Neural cell (in vitro differentiated cells): Measurements from ENCODE around the gene COQ9. TPM values are rescaled to one million over a fixed set of nuclear protein-coding genes. Genes with fewer than 3 reads are reported as not detected.

Experiments
- H2AFZ ChIP-seq: fragments of 200-600, 300-800 bp; sonication (generic), shearing (Covaris generic); 2 replicates; pipeline ENCODE4 v1.6.0; 2014; ENCODE audit warnings: low read depth, mild to moderate bottlenecking, antibody characterized with exemption, low read length, moderate library complexity
- H3F3A ChIP-seq: fragments of 200-600 bp; shearing (Covaris generic); 2 replicates; pipeline ENCODE4 v1.6.1; 2016; ENCODE audit warnings: mild to moderate bottlenecking, moderate library complexity, mixed read lengths, antibody characterized with exemption, low read length; ENCODE audit not compliant: insufficient read depth, poor library complexity, severe bottlenecking
- H3K27ac ChIP-seq: fragments of 200-600, 300-800 bp; sonication (generic), shearing (Covaris generic); 2 replicates; pipeline ENCODE4 v1.5.1; 2014; ENCODE audit warnings: mild to moderate bottlenecking, low read length, moderate library complexity
- H3K27me3 ChIP-seq: fragments of 300-800, 200-600 bp; sonication (generic), shearing (Covaris generic); 2 replicates; pipeline ENCODE4 v1.6.0; 2014; ENCODE audit warnings: mild to moderate bottlenecking, low read depth, low read length, moderate library complexity; ENCODE audit not compliant: insufficient read depth
- H3K36me3 ChIP-seq: fragments of 300-800, 200-600 bp; sonication (generic), shearing (Covaris generic); 2 replicates; pipeline ENCODE4 v1.5.1; 2014; ENCODE audit warnings: mild to moderate bottlenecking, antibody characterized with exemption, low read length, moderate library complexity; ENCODE audit not compliant: insufficient read depth
- H3K4me2 ChIP-seq: fragments of 300-800, 200-600 bp; sonication (generic), shearing (Covaris generic); 2 replicates; pipeline ENCODE4 v1.6.0; 2014; ENCODE audit warnings: mild to moderate bottlenecking, low read length
- H3K4me3 ChIP-seq: fragments of 300-800, 200-600 bp; sonication (generic), shearing (Covaris generic); 2 replicates; pipeline ENCODE4 v1.5.1; 2014; ENCODE audit warnings: mild to moderate bottlenecking, low read length, moderate library complexity
- H3K79me2 ChIP-seq: fragments of 200-600 bp; shearing (Covaris generic); replicated peaks from 2 replicates; pipeline ENCODE4 v1.6.0; 2014; ENCODE audit warnings: mild to moderate bottlenecking, low read length, moderate library complexity; ENCODE audit not compliant: insufficient read depth
- H3K9ac ChIP-seq: fragments of 300-800, 200-600 bp; sonication (generic), shearing (Covaris generic); 2 replicates; pipeline ENCODE4 v1.6.1; 2016; ENCODE audit warnings: mild to moderate bottlenecking, low read length, mixed read lengths
- H3K9me2 ChIP-seq: fragments of 200-600 bp; shearing (Covaris generic); 2 replicates; pipeline ENCODE4 v1.6.1; 2016; ENCODE audit warnings: mild to moderate bottlenecking, low read length, mixed read lengths; ENCODE audit not compliant: insufficient read depth
- H3K9me3 ChIP-seq: fragments of 200-600, 300-800 bp; sonication (generic), shearing (Covaris generic); 2 replicates; pipeline ENCODE4 v1.6.1; 2016; ENCODE audit warnings: mild to moderate bottlenecking, mixed run types, low read length, moderate library complexity, mixed read lengths
- H4K20me1 ChIP-seq: fragments of 200-600 bp; shearing (Covaris generic); 2 replicates; pipeline ENCODE4 v1.6.1; 2016; ENCODE audit warnings: mild to moderate bottlenecking, mixed run types; ENCODE audit not compliant: insufficient read depth
- CTCF ChIP-seq: fragments of 450-650 bp; IDR thresholded peaks from 2 replicates; pipeline ENCODE4 v1.5.1; 2014; ENCODE audit warnings: antibody characterized with exemption, mild to moderate bottlenecking, moderate library complexity; ENCODE audit not compliant: poor library complexity, severe bottlenecking
- EP300 ChIP-seq: fragments of 450-650 bp; conservative IDR thresholded peaks from 2 replicates; pipeline ENCODE4 v1.6.1; 2014; ENCODE audit warnings: antibody characterized with exemption, mild to moderate bottlenecking, moderate library complexity; ENCODE audit not compliant: poor library complexity, severe bottlenecking
- EZH2 ChIP-seq: fragments of 200-600, 300-800 bp; shearing (Covaris generic), sonication (generic); IDR thresholded peaks from 2 replicates; pipeline ENCODE4 v1.6.1; 2014; ENCODE audit warnings: antibody characterized with exemption, low read length, borderline replicate concordance, mild to moderate bottlenecking; ENCODE audit not compliant: insufficient read depth, poor library complexity, severe bottlenecking
- MXI1 ChIP-seq: fragments of 450-650 bp; conservative IDR thresholded peaks from 2 replicates; pipeline ENCODE4 v1.6.1; 2014; ENCODE audit warnings: antibody characterized with exemption, mild to moderate bottlenecking; ENCODE audit not compliant: poor library complexity, severe bottlenecking
- POLR2AphosphoS5 ChIP-seq: IDR thresholded peaks from 2 replicates; pipeline ENCODE4 v1.6.1; 2012
- RAD21 ChIP-seq: fragments of 450-650 bp; conservative IDR thresholded peaks from 2 replicates; pipeline ENCODE4 v1.6.1; 2014; ENCODE audit warnings: antibody characterized with exemption, mild to moderate bottlenecking, moderate library complexity
- REST ChIP-seq: IDR thresholded peaks from 2 replicates; pipeline ENCODE4 v1.6.1; 2012; ENCODE audit warnings: borderline replicate concordance
- SMC3 ChIP-seq: fragments of 450-650 bp; conservative IDR thresholded peaks from 2 replicates; pipeline ENCODE4 v1.6.1; 2014; ENCODE audit warnings: antibody characterized with exemption, mild to moderate bottlenecking, moderate library complexity; ENCODE audit not compliant: poor library complexity
- TAF1 ChIP-seq: IDR thresholded peaks from 2 replicates; pipeline ENCODE4 v1.6.1; 2012; ENCODE audit warnings: low read depth
- polyA plus RNA-seq: library from polyadenylated mRNA; depleted of rRNA; stranded (reverse); fragments of >200 nt; gene quantifications from 2 replicates; pipeline ENCODE4 v1.2.3, GENCODE V29; 2014

Gene COQ9
- polyA plus RNA-seq, 1 donor from 2014 or later = 78.7 TPM

- H3K27ac ChIP-seq = no peak overlapping the region
- no peak overlapping the region for H3K4me2 ChIP-seq
- no peaks in the 10 kb centered on the region for H3K79me2 ChIP-seq
- no peaks in the 10 kb centered on the region for H3K9me3 ChIP-seq
- no peaks in the 10 kb centered on the region for H4K20me1 ChIP-seq
- no peaks in the 10 kb centered on the region for H3K36me3 ChIP-seq
- H3K9me2 ChIP-seq = no peaks in the 10 kb centered on the region
- no peak overlapping the region for H3K9ac ChIP-seq
- H2AFZ ChIP-seq = no peak overlapping the region
- TF ChIP-seq EP300 = no peak
- H3K27me3 ChIP-seq = no peaks in the 10 kb centered on the region
- no peak overlapping the region for H3K4me3 ChIP-seq
- H3F3A ChIP-seq = no peaks in the 10 kb centered on the region
These were observed 37.2 kb upstream of the COQ9 start for GRCh38 chr16:57409870-57410587.

- TF ChIP-seq MXI1 = no peak
- no peak for TF ChIP-seq EP300
- no peak for TF ChIP-seq POLR2AphosphoS5
- TF ChIP-seq CTCF = no peak
- TF ChIP-seq RAD21 = no peak
- TF ChIP-seq EZH2 = no peak
- no peak for TF ChIP-seq TAF1
- TF ChIP-seq SMC3 = no peak
- no peak for TF ChIP-seq REST
- Histone ChIP-seq H3K4me2 (no peak overlapping the region), H3K36me3 (no peaks in the 10 kb centered on the region), H3K27ac (no peak overlapping the region), H3K79me2 (no peaks in the 10 kb centered on the region), H2AFZ (no peak overlapping the region), H3K9me2 (no peaks in the 10 kb centered on the region), H3K4me3 (no peak overlapping the region), H3K9ac (no peak overlapping the region), H3F3A (no peaks in the 10 kb centered on the region), H3K9me3 (no peaks in the 10 kb centered on the region), H3K27me3 (no peaks in the 10 kb centered on the region), H4K20me1 (no peaks in the 10 kb centered on the region)
These were observed 35.8 kb upstream of the COQ9 start for GRCh38 chr16:57411362-57411976.
